Mucosa of stomach (tissue), 1 donor: ENCODE measurements around the gene RAET1G.
"Not testable (repeated sequence)": the region's sequence is repeated elsewhere in the genome, so short reads cannot be mapped to it uniquely, and the experiment has no call there.

Experiments used
- H3K27me3 ChIP-seq: one replicate; pipeline ENCODE4 v1.7.0; 2013; ENCODE audit warnings: mild to moderate bottlenecking, low read length; ENCODE audit not compliant: control insufficient read depth, insufficient read depth
- H3K36me3 ChIP-seq: one replicate; pipeline ENCODE4 v1.7.0; 2013; ENCODE audit warnings: low read length; ENCODE audit not compliant: control insufficient read depth, insufficient read depth
- H3K4me1 ChIP-seq: one replicate; pipeline ENCODE4 v1.7.0; 2013; ENCODE audit warnings: mild to moderate bottlenecking, low read length; ENCODE audit not compliant: control insufficient read depth, insufficient read depth
- H3K4me3 ChIP-seq: one replicate; pipeline ENCODE4 v1.7.0; 2013; ENCODE audit warnings: low read length
- H3K9ac ChIP-seq: one replicate; pipeline ENCODE4 v1.7.0; 2013; ENCODE audit warnings: mild to moderate bottlenecking, low read length, moderate library complexity
- H3K9me3 ChIP-seq: one replicate; pipeline ENCODE4 v1.7.0; 2013; ENCODE audit warnings: mild to moderate bottlenecking, low read length, moderate library complexity; ENCODE audit not compliant: control insufficient read depth
- donor health status: Pancreatic carcinoma.

RAET1G gene, protein sequence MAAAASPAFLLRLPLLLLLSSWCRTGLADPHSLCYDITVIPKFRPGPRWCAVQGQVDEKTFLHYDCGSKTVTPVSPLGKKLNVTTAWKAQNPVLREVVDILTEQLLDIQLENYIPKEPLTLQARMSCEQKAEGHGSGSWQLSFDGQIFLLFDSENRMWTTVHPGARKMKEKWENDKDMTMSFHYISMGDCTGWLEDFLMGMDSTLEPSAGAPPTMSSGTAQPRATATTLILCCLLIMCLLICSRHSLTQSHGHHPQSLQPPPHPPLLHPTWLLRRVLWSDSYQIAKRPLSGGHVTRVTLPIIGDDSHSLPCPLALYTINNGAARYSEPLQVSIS

DNA sequence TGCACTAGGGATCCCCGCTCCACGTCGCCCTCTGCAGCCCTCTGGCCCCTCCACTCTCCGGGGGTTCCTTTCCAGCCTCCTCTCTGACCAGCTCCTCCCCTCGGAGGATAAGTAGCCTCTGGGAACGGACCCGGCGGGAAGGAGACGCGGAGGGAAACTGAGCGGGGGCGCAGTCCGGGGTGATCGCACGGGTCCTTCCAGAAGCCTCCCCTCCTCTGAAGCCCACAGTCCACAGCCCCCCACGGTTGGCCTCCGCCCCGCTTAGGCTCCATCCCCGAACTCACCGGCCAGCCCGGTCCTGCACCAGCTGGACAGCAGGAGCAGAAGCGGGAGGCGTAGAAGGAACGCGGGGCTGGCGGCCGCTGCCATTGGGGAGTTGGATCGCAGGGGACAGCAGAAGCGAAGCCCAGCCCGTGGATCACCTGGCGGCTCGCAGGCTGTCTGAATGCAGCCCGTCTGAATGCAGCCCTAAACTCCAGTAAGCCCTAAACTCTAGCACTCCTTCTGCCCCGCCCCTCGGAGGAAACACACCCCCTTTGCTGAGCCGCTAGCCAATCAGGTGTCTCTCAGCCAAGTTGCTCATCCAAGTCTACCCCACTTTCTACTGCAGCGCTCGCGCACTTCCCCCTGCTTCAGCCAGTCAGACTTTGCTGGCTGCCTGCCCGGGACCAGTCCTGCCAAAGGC, at the start of gene RAET1G:
Gene RAET1G, minus strand, starts transcription at position 480 of the 685 bp plus-strand sequence. Its CDS starts 111 bp downstream, at position 369.
- H3K27me3 ChIP-seq, result peaks cover 33% of the 10 kb centered on the region
- no peak within 1 kb of the TSS for H3K9ac ChIP-seq
- peaks cover 22% of the 10 kb centered on the region for H3K4me1 ChIP-seq
- no peaks in the 10 kb centered on the region for H3K36me3 ChIP-seq
- no peaks in the 10 kb centered on the region for H3K9me3 ChIP-seq
- peak within 1 kb of the TSS; percentile 54 for H3K4me3 ChIP-seq

DNA sequence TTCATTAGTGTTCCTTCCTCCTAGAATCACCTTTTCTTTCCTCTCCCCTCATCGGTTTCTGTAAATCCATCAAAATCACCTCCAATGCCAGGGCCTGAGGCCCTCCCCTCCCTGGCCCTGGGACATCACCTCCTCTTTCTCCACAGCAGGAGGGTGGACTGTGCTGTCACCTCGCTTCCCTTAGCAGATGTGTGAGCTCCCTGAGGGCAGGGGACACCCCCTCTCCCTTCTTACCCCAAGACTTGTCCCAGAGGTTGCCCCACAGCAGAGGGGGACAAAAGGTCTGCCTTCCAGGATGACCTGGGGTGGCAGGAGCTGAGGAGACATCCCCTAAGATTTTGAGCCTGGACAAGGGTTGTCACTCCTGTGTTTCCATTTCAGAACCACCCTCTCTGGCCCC, 46.7 kb upstream of the RAET1G start:
- peaks cover 8% of the 10 kb centered on the region for H3K4me1 ChIP-seq
- H3K27me3 ChIP-seq, result peaks cover 51% of the 10 kb centered on the region

DNA sequence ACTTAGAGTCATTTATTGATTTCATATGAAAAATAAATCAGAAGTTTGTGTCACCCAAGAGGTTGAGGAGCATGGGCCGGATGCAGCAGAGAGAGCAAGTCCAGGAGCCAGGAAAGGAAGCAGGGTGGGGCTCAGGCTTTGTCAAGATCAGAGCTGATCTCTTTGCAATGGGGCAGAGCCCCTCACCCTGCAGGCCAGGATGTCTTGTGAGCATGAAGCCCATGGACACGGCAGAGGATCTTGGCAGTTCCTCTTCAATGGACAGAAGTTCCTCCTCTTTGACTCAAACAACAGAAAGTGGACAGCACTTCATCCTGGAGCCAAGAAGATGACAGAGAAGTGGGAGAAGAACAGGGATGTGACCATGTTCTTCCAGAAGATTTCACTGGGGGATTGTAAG, 46.0 kb upstream of the RAET1G start:
- H3K4me1 ChIP-seq, result peaks cover 16% of the 10 kb centered on the region
- not testable (repeated sequence) for H3K9ac ChIP-seq, H3K36me3 ChIP-seq, H3K9me3 ChIP-seq, H3K4me3 ChIP-seq
- peaks cover 51% of the 10 kb centered on the region for H3K27me3 ChIP-seq

More for the DNA sequence above, 46.7 kb upstream of the RAET1G start:
- no peaks in the 10 kb centered on the region for H3K36me3 ChIP-seq
- H3K4me3 ChIP-seq, result no peak overlapping the region
- no peaks in the 10 kb centered on the region for H3K9me3 ChIP-seq
- no peak overlapping the region for H3K9ac ChIP-seq

DNA sequence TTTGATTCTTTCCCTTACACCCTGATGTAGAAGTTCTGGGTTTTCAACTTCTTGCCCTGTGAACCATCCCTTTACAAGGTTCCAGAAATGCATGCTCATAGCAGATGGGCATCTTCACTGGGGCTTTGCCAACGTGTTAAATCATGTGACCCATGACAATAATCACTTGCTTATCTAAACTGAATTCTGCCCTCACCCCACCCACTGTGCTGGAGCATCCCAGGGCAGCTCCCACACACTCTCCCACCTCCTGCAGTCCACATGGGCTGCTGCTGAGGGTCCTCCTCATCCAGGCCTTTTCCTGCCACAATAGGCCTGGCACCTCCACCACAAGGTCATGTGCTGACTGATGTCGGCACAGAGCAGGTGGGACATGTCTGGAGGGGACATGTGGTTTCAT, 45.1 kb upstream of the RAET1G start:
- H3K9ac ChIP-seq, H3K9me3 ChIP-seq: not testable (repeated sequence)
- peaks cover 55% of the 10 kb centered on the region for H3K27me3 ChIP-seq

DNA sequence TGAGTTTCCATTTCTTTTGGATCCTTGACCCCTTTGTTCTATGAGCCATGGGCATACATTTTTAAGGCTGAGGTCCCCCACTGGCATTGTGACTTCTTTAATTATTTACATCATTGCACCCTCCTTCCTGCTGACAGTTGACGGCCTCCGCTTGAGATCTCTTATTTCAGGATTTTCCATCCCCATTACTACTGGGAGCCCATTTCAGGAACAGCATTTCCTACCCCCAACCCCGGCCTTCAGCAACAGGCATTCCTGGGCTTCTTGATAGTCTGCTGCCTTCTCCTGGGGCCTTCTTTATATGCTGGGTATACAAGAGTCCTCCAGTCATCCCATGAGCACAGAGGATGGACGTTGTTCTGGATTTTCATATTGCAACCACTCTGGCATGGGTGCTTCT, 44.7 kb upstream of the RAET1G start:
- H3K36me3 ChIP-seq, result no peaks in the 10 kb centered on the region
- no peak overlapping the region for H3K4me3 ChIP-seq
- no peak overlapping the region for H3K9ac ChIP-seq
- peaks cover 59% of the 10 kb centered on the region for H3K27me3 ChIP-seq
- H3K9me3 ChIP-seq, result no peaks in the 10 kb centered on the region
- peaks cover 24% of the 10 kb centered on the region for H3K4me1 ChIP-seq

More for the DNA sequence above, 45.1 kb upstream of the RAET1G start:
- not testable (repeated sequence) for H3K36me3 ChIP-seq, H3K4me3 ChIP-seq
- H3K4me1 ChIP-seq, result peaks cover 24% of the 10 kb centered on the region

DNA sequence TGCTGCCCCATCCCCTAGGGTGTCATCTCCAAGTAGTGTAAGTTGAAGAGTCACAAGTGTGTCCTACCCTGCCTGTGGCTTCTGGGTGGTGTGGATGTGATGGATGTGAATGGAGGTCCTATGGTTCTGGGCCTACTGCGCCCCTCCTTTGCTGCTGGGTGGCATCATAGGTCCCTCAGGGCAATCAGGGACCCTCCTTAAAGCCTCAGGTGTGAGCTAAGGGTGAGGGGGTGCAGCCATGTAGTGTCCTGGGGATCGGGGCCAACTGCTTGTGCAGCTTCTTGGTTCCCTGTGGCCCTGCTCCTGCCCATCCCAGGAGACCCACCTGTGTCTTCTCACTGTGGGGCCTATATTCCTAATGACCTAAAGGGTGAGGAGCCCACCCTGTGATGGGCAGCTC, 43.4 kb upstream of the RAET1G start:
- H3K27me3 ChIP-seq, result peaks cover 72% of the 10 kb centered on the region
- not testable (repeated sequence) for H3K4me3 ChIP-seq, H3K9ac ChIP-seq, H3K9me3 ChIP-seq, H3K36me3 ChIP-seq
- peaks cover 24% of the 10 kb centered on the region for H3K4me1 ChIP-seq

DNA sequence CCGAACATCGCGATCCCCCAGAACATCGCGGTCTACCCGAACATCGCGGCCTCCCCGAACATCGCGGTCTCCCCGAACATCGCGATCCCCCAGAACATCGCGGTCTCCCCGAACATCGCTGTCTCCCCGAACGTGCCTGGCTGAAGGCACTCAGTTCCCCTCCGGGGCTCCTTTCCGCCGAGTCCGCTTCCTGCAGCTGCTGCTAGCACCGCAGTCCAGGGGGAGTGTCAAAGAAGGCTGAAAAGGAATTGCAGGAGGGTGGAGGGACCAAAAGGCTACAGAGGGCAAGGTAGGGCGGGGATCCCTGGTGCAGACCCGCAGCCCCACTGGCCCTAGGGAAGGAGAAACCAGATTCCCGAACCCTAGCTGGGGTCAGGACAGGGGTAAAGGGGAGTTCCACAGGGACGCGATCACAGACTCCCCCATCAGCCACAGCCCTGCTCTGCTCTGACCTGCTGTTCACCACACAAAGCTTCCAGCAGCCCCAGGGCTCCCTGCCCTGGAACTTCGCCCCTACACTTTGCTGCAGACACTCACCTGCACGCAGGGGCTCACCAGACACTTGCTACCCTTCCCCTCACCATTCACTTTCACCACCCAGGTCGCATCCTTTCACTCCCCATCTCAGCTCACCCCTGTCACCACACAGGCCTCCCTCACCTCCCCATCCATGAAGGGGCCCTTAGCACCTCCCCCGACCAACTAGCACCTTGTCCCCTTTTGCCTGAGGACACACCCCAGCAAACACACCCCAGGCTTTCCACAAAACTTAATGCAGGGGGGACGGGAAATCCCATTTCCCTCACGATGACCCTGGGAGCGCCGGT, 42.5 kb upstream of the RAET1G start:
- H3K36me3 ChIP-seq, result no peaks in the 10 kb centered on the region
- H3K9ac ChIP-seq, result no peak overlapping the region
- H3K4me3 ChIP-seq, result no peak overlapping the region
- no peaks in the 10 kb centered on the region for H3K9me3 ChIP-seq
- H3K27me3 ChIP-seq, result peaks cover 81% of the 10 kb centered on the region
- H3K4me1 ChIP-seq, result peaks cover 24% of the 10 kb centered on the region

DNA sequence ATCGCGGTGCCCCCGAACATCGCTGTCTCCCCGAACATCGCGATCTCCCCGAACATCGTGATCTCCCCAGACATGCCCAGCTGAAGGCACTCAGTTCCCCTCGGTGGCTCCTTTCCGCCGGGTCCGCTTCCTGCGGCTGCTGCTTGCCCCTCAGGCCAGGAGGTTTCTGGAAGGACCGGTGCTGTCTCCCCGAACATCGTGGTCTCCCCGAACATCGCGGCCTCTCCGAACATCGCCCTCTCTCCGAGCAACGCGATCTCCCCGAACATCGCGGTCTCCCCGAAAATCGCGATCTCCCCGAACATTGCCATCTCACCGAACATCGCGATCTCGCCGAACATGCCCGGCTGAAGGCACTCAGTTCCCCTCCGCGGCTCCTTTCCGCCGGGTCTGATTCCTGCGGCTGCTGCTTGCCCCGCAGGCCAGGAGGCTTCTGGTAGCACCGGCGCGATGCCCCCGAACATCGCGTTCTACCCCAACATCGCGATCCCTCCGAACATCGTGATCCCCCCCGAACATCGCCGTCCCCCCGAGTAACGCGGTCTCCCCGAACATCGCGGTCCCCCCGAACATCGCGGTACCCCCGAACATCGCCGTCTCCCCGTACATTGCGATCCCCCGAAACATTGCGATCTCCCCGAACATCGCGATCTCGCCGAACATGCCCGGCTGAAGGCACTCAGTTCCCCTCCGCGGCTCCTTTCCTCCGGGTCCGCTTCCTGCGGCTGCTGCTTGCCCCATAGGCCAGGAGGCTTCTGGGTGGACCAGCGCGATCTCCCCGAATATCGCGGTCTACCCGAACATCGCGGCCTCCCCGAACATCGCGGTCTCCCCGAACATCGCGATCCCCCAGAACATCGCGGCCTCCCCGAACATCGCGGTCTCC, 41.6 kb upstream of the RAET1G start:
- no peak overlapping the region for H3K9ac ChIP-seq
- no peak overlapping the region for H3K4me3 ChIP-seq
- peaks cover 24% of the 10 kb centered on the region for H3K4me1 ChIP-seq
- H3K27me3 ChIP-seq, result peaks cover 81% of the 10 kb centered on the region
- H3K36me3 ChIP-seq, result no peaks in the 10 kb centered on the region
- H3K9me3 ChIP-seq, result no peaks in the 10 kb centered on the region

DNA sequence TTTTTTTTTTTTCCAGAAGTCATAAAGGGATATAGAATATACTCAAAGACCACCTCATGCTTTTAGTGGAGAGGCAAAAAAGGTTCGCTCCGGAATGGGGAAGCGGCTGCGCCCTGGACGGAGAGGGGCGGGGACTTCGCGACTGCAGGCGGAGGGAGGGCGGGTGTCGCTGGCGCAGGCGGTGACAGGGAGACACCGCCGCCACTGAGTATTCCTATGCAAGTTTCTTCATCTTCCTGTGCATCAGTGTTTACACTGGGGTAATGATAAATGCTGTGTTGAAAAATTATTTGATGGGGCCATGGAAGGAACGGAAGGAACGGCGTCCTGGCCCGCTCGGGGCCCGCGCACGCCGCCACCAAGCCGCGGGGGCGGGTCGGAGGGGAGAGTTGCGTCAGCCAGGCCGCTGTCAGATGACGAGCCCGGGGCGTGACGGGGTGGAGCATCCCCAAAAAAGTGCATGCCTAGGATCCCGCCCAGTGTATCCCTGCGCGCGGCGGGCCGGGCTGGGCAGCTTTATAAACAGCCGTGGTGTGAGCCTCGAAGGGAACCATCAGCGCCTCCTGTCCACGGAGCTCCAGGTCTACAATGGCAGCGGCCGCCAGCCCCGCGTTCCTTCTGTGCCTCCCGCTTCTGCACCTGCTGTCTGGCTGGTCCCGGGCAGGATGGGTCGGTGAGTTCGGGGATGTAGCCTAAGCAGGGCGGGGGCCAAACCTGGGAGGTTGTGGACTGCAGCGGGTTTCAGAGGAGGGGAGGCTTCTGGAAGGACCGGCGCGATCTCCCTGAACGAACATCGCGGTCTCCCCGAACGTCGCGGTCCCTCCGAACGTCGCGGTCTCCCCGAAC, 40.8 kb upstream of the RAET1G start, which contains the start of gene ULBP1:
Gene ULBP1, plus strand, starts transcription at position 482 of the 846 bp plus-strand sequence. Its CDS starts 107 bp downstream, at position 589.
- H3K36me3 ChIP-seq, result no peaks in the 10 kb centered on the region
- no peaks in the 10 kb centered on the region for H3K9me3 ChIP-seq
- H3K4me1 ChIP-seq, result peaks cover 24% of the 10 kb centered on the region
- no peak within 1 kb of the TSS for H3K9ac ChIP-seq
- peak within 1 kb of the TSS; percentile 14 for H3K4me3 ChIP-seq
- peaks cover 83% of the 10 kb centered on the region for H3K27me3 ChIP-seq

DNA sequence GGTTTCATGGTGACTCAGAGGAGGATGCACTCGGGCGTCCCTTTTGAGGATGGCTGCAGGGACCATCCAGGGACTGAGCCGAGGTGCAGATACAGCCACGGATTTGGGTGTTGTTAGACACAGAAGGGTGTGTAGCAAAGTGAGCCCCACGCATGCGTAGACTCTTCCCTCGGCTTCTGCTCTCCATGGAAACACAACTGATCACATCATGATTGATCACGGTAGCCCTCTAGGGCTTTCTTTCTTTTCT, 40.2 kb upstream of the RAET1G start:
- H3K27me3 ChIP-seq, result peaks cover 84% of the 10 kb centered on the region
- H3K9ac ChIP-seq, result no peak overlapping the region
- H3K4me3 ChIP-seq, result no peak overlapping the region
- peaks cover 24% of the 10 kb centered on the region for H3K4me1 ChIP-seq
- no peaks in the 10 kb centered on the region for H3K9me3 ChIP-seq
- no peaks in the 10 kb centered on the region for H3K36me3 ChIP-seq
